Suprapubic skin (tissue), 4 donors: Measurements from ENCODE around the gene TMEM203. TPM values are rescaled to one million over a fixed set of nuclear protein-coding genes. Genes with fewer than 3 reads are reported as not detected.

Source experiments
- DNase-seq, 2 donors: peaks; one replicate each; pipeline ENCODE4 v3.0.0-alpha.2; 2019; ENCODE audit warnings: low spot score in 2 of 2
- H3K27ac ChIP-seq: fragments of 200-600 bp; sonication (generic); one replicate; pipeline ENCODE4 v1.5.1; 2019
- H3K27me3 ChIP-seq: fragments of 200-600 bp; sonication (generic); one replicate; pipeline ENCODE4 v1.5.1; 2019
- H3K36me3 ChIP-seq: fragments of 200-600 bp; sonication (generic); one replicate; pipeline ENCODE4 v1.5.1; 2019
- H3K4me1 ChIP-seq: fragments of 200-600 bp; sonication (generic); one replicate; pipeline ENCODE4 v1.5.1; 2019
- H3K4me3 ChIP-seq: fragments of 200-600 bp; sonication (generic); one replicate; pipeline ENCODE4 v1.5.1; 2019; ENCODE audit warnings: mild to moderate bottlenecking
- H3K9me3 ChIP-seq: fragments of 200-600 bp; sonication (generic); one replicate; pipeline ENCODE4 v1.5.1; 2019
- CTCF ChIP-seq, 2 donors: fragments of 200-600 bp in 1 of 2; fragments of 450-650 bp in 1 of 2; sonication (generic) in 1 of 2; IDR thresholded peaks; one replicate each; pipeline ENCODE4 v1.5.1; 2016 to 2019; ENCODE audit warnings: antibody characterized with exemption in 2 of 2, mild to moderate bottlenecking in 1 of 2, moderate library complexity in 1 of 2
- EP300 ChIP-seq: sonication (generic); formaldehyde crosslinking; IDR thresholded peaks from one replicate; pipeline ENCODE4 v1.6.1; 2017; ENCODE audit warnings: antibody characterized with exemption
- POLR2A ChIP-seq, 2 donors: fragments of 450-650 bp; IDR thresholded peaks; one replicate each; pipeline ENCODE4 v1.6.1; 2017; ENCODE audit warnings: antibody characterized with exemption in 2 of 2, mild to moderate bottlenecking in 2 of 2, moderate library complexity in 2 of 2
- POLR2AphosphoS5 ChIP-seq, 3 donors: sonication (generic); formaldehyde crosslinking; IDR thresholded peaks; one replicate each; pipeline ENCODE4 v1.6.1; 2017; ENCODE audit warnings: antibody characterized with exemption in 3 of 3
- WGBS: methylation state at CpG from one replicate; pipeline ENCODE4 v1.1.5; 2018; 5-methylcytosine and 5-hydroxymethylcytosine counted together
- total RNA-seq, 4 donors: library from RNA; depleted of rRNA; stranded (reverse); fragments of >200 nt; gene quantifications; one replicate each; pipeline ENCODE4 v1.1.0, GENCODE V29; 2016

Gene TMEM203
- total RNA-seq, 4 donors from 2014 or later, result 25.0 to 52.4 (median 40.8) TPM

DNA sequence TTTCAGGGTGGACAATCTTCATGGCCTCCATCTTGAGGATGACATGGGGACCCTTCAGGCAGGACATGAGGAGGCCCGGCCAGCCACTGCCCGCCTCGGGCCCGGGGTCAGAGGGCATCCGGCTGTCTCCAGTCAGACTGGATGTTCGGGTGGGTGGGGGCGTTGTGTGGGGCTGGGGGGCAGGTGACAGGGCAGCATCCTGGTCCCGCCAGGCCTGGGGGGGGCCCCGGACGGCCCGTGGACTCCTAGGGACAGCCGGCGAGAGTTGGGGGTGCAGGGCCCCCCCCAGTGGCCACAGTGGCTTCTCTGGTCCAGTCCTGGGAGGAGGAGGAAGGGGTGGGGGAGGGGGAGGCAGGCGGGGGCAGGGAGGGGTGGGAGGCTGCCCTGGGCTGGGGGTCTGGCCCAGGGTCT is 15.7 kb upstream of the TMEM203 start:
- Histone ChIP-seq H3K4me1 (peaks cover 64% of the 10 kb centered on the region), H3K36me3 (no peaks in the 10 kb centered on the region), H3K27ac (no peak overlapping the region), H3K4me3 (no peak overlapping the region), H3K9me3 (no peaks in the 10 kb centered on the region), H3K27me3 (no peaks in the 10 kb centered on the region)
- WGBS, result no CpG with 5 or more reads among the region's 14 CpGs
- TF ChIP-seq CTCF (IDR thresholded peaks at IDR 0.05), result no peak
- no peak for TF ChIP-seq POLR2A (IDR thresholded peaks at IDR 0.05)
- no peak for TF ChIP-seq POLR2AphosphoS5 (IDR thresholded peaks at IDR 0.05)
- TF ChIP-seq EP300, result no peak
- no peak for DNase-seq

DNA sequence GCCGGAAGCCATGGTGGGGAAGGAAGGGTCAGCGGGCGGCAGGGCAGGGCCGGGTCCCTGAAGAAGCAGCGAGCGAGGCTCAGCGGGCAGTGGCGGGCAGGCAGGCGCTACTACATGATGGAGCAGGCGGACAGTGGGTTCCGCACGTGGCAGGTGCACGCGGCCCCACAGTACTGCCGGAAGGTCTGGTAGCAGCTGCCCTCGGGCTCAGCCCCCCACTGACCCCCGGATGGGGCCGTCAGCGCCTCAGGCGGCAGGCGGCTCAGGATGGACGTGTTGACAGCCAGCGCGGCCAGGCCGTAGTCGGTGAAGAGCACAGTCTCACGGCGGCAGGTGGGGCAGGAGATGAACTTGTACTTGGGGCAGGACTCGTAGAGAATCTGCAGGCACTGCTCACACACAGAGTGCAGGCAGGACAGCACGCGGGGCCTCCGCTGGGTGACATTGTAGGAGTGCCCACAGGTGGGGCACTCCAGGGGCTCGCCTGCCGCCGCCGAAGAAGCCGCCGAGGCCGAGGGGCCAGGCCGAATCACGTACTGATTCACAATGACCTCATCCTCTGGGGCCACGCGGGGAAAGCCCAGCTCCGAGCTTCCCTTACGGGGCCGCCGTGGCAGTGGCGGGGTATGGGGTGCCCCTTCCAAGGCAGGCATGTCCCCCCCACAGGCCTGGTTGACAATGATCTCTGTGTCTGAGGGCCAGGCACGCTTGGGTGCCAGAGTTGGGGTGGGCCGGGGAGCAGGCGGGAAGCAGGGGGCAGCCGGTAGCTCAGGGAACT is 15.1 kb upstream of the TMEM203 start:
- H3K27ac ChIP-seq, result no peak overlapping the region
- H3K4me3 ChIP-seq, result no peak overlapping the region
- no peaks in the 10 kb centered on the region for H3K9me3 ChIP-seq
- WGBS, result 94% methylated on average over 14 of the region's 52 CpGs
- TF ChIP-seq POLR2A (IDR thresholded peaks at IDR 0.05) (no peak), CTCF (IDR thresholded peaks at IDR 0.05) (no peak), POLR2AphosphoS5 (IDR thresholded peaks at IDR 0.05) (no peak), EP300 (no peak)
- peaks cover 58% of the 10 kb centered on the region for H3K4me1 ChIP-seq
- no peaks in the 10 kb centered on the region for H3K36me3 ChIP-seq
- no peaks in the 10 kb centered on the region for H3K27me3 ChIP-seq
- DNase-seq, result no peak

- no peak overlapping the region for H3K4me3 ChIP-seq
- H3K27ac ChIP-seq, result no peak overlapping the region
- peaks cover 53% of the 10 kb centered on the region for H3K4me1 ChIP-seq
- WGBS, result 94% methylated on average over 3 of the region's 10 CpGs
- no peak for DNase-seq
- no peak for TF ChIP-seq POLR2AphosphoS5 (IDR thresholded peaks at IDR 0.05)
- no peak for TF ChIP-seq EP300
- TF ChIP-seq POLR2A (IDR thresholded peaks at IDR 0.05), result no peak
- TF ChIP-seq CTCF (IDR thresholded peaks at IDR 0.05), result no peak
- H3K9me3 ChIP-seq, result no peaks in the 10 kb centered on the region
- H3K27me3 ChIP-seq, result no peaks in the 10 kb centered on the region
- peaks cover 4% of the 10 kb centered on the region for H3K36me3 ChIP-seq
These were observed 14.4 kb upstream of the TMEM203 start for GRCh38 chr9:137219757-137220316.

DNA sequence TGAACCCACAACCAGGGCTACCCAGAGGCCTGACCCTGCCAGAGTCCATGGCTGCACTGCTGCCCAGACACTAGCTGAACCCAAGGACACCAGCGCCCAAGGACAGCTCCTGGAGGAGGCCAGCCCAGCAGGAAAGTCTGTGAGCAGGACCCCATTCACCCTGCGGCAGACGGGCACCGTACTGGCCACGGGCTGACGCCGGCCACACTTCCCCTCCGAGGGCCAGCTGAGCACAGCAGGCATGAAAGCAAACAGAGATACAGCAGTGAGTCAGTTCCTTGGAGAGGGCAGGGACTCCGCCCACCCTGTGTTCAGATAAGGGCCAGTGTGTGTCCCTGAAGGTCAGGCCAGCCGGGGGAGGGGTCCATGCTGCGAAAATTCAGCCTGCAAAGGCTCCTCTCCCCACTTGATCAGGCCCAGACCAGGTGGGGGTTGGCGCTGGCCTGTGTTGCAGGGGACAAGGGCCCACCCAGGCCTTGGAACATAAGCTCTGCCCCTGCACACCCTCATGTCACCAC is 13.4 kb upstream of the TMEM203 start:
- no peaks in the 10 kb centered on the region for H3K27me3 ChIP-seq
- peak overlapping the region; percentile 80 for H3K27ac ChIP-seq
- H3K4me1 ChIP-seq, result peaks cover 43% of the 10 kb centered on the region
- TF ChIP-seq POLR2AphosphoS5 (IDR thresholded peaks at IDR 0.05), result no peak
- no peak for TF ChIP-seq CTCF (IDR thresholded peaks at IDR 0.05)
- no peak for TF ChIP-seq EP300
- TF ChIP-seq POLR2A (IDR thresholded peaks at IDR 0.05), result no peak
- DNase-seq, result no peak
- WGBS, result 93% methylated on average over 4 of the region's 12 CpGs
- no peaks in the 10 kb centered on the region for H3K9me3 ChIP-seq
- H3K36me3 ChIP-seq, result peaks cover 10% of the 10 kb centered on the region
- peak overlapping the region; percentile 40 for H3K4me3 ChIP-seq

DNA sequence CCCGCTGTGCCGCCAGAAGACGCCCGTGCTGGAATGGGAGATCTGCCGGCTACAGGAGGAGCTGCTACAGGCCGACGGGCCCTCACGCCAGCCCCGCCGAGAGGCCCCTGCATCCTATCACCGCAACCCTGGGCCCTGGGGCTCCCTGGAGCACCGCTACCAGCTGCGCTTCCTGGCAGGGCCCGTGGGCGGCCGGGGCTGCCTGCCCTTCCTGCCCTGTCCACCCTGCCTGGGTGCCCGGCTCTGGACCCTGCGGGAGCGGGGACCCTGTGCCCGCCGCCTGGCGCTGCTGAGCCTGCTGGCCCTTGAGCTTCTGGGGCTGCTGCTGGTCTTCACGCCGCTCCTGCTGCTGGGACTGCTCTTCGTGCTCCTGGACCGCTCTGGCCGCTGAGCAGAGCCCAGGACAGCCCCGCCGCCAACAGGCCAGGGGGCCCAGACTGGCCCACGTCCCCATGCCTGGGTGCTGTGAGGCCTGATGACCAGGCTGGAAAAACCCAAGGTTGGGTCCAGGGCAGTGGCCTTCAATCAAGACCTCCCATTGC is 12.8 kb upstream of the TMEM203 start:
- no peaks in the 10 kb centered on the region for H3K9me3 ChIP-seq
- peaks cover 42% of the 10 kb centered on the region for H3K4me1 ChIP-seq
- no peak for DNase-seq
- no peaks in the 10 kb centered on the region for H3K27me3 ChIP-seq
- no peak for TF ChIP-seq CTCF (IDR thresholded peaks at IDR 0.05)
- no peak for TF ChIP-seq POLR2A (IDR thresholded peaks at IDR 0.05)
- H3K36me3 ChIP-seq, result peaks cover 10% of the 10 kb centered on the region
- H3K4me3 ChIP-seq, result peak overlapping the region; percentile 40
- 81% methylated on average over 17 of the region's 30 CpGs for whole genome bisulfite sequencing
- peak overlapping the region; percentile 80 for H3K27ac ChIP-seq
